Caco-2 (cell line): ENCODE results near the gene DEPDC5. TPM values are rescaled to one million over a fixed set of nuclear protein-coding genes. Genes with fewer than 3 reads are reported as not detected.

Experiments used
- BruUV-seq: library from RNA; stranded (reverse); fragments of 400-500 nt; replicated peaks from 2 replicates; lab custom pipeline; 2021; lab: Mats Ljungman, UMichigan
- CTCF ChIA-PET: fragments of 300-600 bp; sonication (Branson Sonifier 250); formaldehyde crosslinking; loops from one replicate; lab custom pipeline; 2022; ENCODE audit warnings: antibody characterized with exemption; lab: Charles Lee
- POLR2A ChIA-PET: fragments of 300-600 bp; sonication (Branson Sonifier 250); formaldehyde crosslinking; loops from one replicate; lab custom pipeline; 2022; ENCODE audit warnings: antibody characterized with exemption; lab: Charles Lee
- DNase-seq, 2 experiments: peaks; one replicate each; pipeline versions ENCODE4 v3.0.0 to v3.0.0-alpha.2; 2020 to 2022
- H3K27me3 ChIP-seq: replicated peaks from 2 replicates; pipeline ENCODE4 v1.6.0; 2011; ENCODE audit warnings: low read length; ENCODE audit not compliant: control insufficient read depth, insufficient read depth
- H3K36me3 ChIP-seq: 2 replicates; pipeline ENCODE4 v1.5.1; 2011; ENCODE audit warnings: low read length; ENCODE audit not compliant: control insufficient read depth, insufficient read depth
- H3K4me1 ChIP-seq: fragments of 250-450 bp; sonication (Bioruptor Pico); 2 replicates; pipeline ENCODE4 v1.5.1; 2020; ENCODE audit warnings: mild to moderate bottlenecking
- H3K4me3 ChIP-seq: 2 replicates; pipeline ENCODE4 v1.5.1; 2011; ENCODE audit warnings: low read depth, mild to moderate bottlenecking, control low read depth, low read length
- H3K9me3 ChIP-seq: fragments of 250-450 bp; sonication (Bioruptor Pico); 2 replicates; pipeline ENCODE4 v1.5.1; 2020; ENCODE audit warnings: mild to moderate bottlenecking, moderate library complexity
- H3K27ac Mint-ChIP-seq: one replicate; pipeline ENCODE4 v1.8.0; 2022; ENCODE audit warnings: mixed read lengths; ENCODE audit not compliant: unreplicated experiment
- H3K27me3 Mint-ChIP-seq: one replicate; pipeline ENCODE4 v1.8.0; 2022; ENCODE audit warnings: mixed read lengths; ENCODE audit not compliant: insufficient read depth, unreplicated experiment
- H3K36me3 Mint-ChIP-seq: one replicate; pipeline ENCODE4 v1.8.0; 2022; ENCODE audit warnings: mild to moderate bottlenecking, mixed read lengths; ENCODE audit not compliant: insufficient read depth, unreplicated experiment
- H3K4me1 Mint-ChIP-seq: one replicate; pipeline ENCODE4 v1.8.0; 2022; ENCODE audit warnings: low read depth, mixed read lengths; ENCODE audit not compliant: unreplicated experiment
- H3K4me3 Mint-ChIP-seq: one replicate; pipeline ENCODE4 v1.8.0; 2022; ENCODE audit warnings: mild to moderate bottlenecking, moderate library complexity, mixed read lengths; ENCODE audit not compliant: unreplicated experiment
- H3K9me3 Mint-ChIP-seq: one replicate; pipeline ENCODE4 v1.8.0; 2022; ENCODE audit warnings: mixed read lengths; ENCODE audit not compliant: unreplicated experiment
- CTCF ChIP-seq, 2 experiments: fragments of 200-600 bp in 1 of 2; IDR thresholded peaks; 1 replicate in 1 of 2; 2 replicates in 1 of 2; pipeline versions ENCODE4 v1.5.1 to v1.8.0; 2011 to 2022; ENCODE audit warnings: antibody characterized with exemption in 1 of 2, control low read depth in 1 of 2, inconsistent platforms in 1 of 2, low read depth in 1 of 2, low read length in 1 of 2, mild to moderate bottlenecking in 1 of 2, moderate library complexity in 1 of 2; ENCODE audit not compliant: insufficient read depth in 1 of 2, severe bottlenecking in 1 of 2, unreplicated experiment in 1 of 2
- intact Hi-C: fragments of 100-400 bp; cut with micrococcal nuclease; formaldehyde crosslinking; loops from one replicate; pipeline ENCODE4 v1.10.0; 2022; ENCODE audit not compliant: unreplicated experiment
- total RNA-seq: library from RNA; stranded (reverse); gene quantifications from 2 replicates; pipeline ENCODE4 v1.2.3, GENCODE V29; 2022

DEPDC5 gene
- total RNA-seq, 1 experiment from 2014 or later: 19.4 TPM

GRCh38 chr22:31715147-31715778 is 38.6 kb upstream of the DEPDC5 start:
- peaks cover 71% of the 10 kb centered on the region for H3K36me3 Mint-ChIP-seq
- TSS peak; percentile 20 for BruUV-seq

GRCh38 chr22:31719850-31720471 is 33.9 kb upstream of the DEPDC5 start:
- Mint-ChIP-seq H3K27ac (no peak overlapping the region), H3K9me3 (no peaks in the 10 kb centered on the region), H3K27me3 (no peaks in the 10 kb centered on the region), H3K36me3 (peaks cover 56% of the 10 kb centered on the region), H3K4me1 (no peaks in the 10 kb centered on the region), H3K4me3 (no peak overlapping the region)
- intact Hi-C loops: no loop called here
- H3K4me3 ChIP-seq: no peak overlapping the region
- POLR2A ChIA-PET: no interaction called here
- CTCF ChIA-PET: no interaction called here
- H3K4me1 ChIP-seq: no peaks in the 10 kb centered on the region
- H3K9me3 ChIP-seq: no peaks in the 10 kb centered on the region
- no TSS peak for BruUV-seq
- peaks cover 2% of the 10 kb centered on the region; the same call in 1 of the 2 replicates for H3K36me3 ChIP-seq
- no peak for DNase-seq
- no peak for TF ChIP-seq CTCF (IDR thresholded peaks at IDR 0.05; ENCODE audit: insufficient read depth in 1 of 2, low read depth in 1 of 2, low read length in 1 of 2, severe bottlenecking in 1 of 2, unreplicated experiment in 1 of 2)
- H3K27me3 ChIP-seq: no peaks in the 10 kb centered on the region

More at GRCh38 chr22:31715147-31715778, 38.6 kb upstream of the DEPDC5 start:
- Mint-ChIP-seq H3K4me3 (no peak overlapping the region), H3K27me3 (no peaks in the 10 kb centered on the region), H3K9me3 (no peaks in the 10 kb centered on the region), H3K4me1 (no peaks in the 10 kb centered on the region), H3K27ac (no peak overlapping the region)
- Histone ChIP-seq H3K27me3 (no peaks in the 10 kb centered on the region), H3K9me3 (no peaks in the 10 kb centered on the region), H3K36me3 (peaks cover 4% of the 10 kb centered on the region; the same call in 1 of the 2 replicates), H3K4me1 (no peaks in the 10 kb centered on the region), H3K4me3 (no peak overlapping the region)
- CTCF ChIA-PET: no interaction called here
- intact Hi-C loops: no loop called here
- TF ChIP-seq CTCF (IDR thresholded peaks at IDR 0.05; ENCODE audit: insufficient read depth in 1 of 2, low read depth in 1 of 2, low read length in 1 of 2, severe bottlenecking in 1 of 2, unreplicated experiment in 1 of 2): no peak
- DNase-seq: no peak
- POLR2A ChIA-PET: no interaction called here

- no peaks in the 10 kb centered on the region for H3K27me3 ChIP-seq
- POLR2A ChIA-PET: interaction anchor here (0.6 kb wide), 1 partner anchor 30 kb away, joined by 4 read pairs; no protein-coding TSS in a partner anchor
- DNase-seq: no peak
- H3K4me3 Mint-ChIP-seq: no peak overlapping the region
- peaks cover 2% of the 10 kb centered on the region; the same call in 1 of the 2 replicates for H3K36me3 ChIP-seq
- H3K27me3 Mint-ChIP-seq: no peaks in the 10 kb centered on the region
- H3K4me1 Mint-ChIP-seq: no peaks in the 10 kb centered on the region
- no peak for TF ChIP-seq CTCF (IDR thresholded peaks at IDR 0.05; ENCODE audit: insufficient read depth in 1 of 2, low read depth in 1 of 2, low read length in 1 of 2, severe bottlenecking in 1 of 2, unreplicated experiment in 1 of 2)
- no peaks in the 10 kb centered on the region for H3K9me3 Mint-ChIP-seq
- intact Hi-C loops: no loop called here
- CTCF ChIA-PET: interaction anchor here (0.6 kb wide), 1 partner anchor 14 kb away, joined by 5 read pairs; no protein-coding TSS in a partner anchor
- no peak overlapping the region for H3K27ac Mint-ChIP-seq
- H3K36me3 Mint-ChIP-seq: peaks cover 22% of the 10 kb centered on the region
- no peaks in the 10 kb centered on the region for H3K4me1 ChIP-seq
- no peak overlapping the region for H3K4me3 ChIP-seq
- BruUV-seq: no TSS peak
- no peaks in the 10 kb centered on the region for H3K9me3 ChIP-seq
Observed at GRCh38 chr22:31723723-31724122, 30.1 kb upstream of the DEPDC5 start.
